ENCODE results near the gene PCDHA11. TPM values are rescaled to one million over a fixed set of nuclear protein-coding genes. Genes with fewer than 3 reads are reported as not detected.

Gene PCDHA11
- 0.06 and 0.13 TPM in 2 replicates for total RNA-seq

GRCh38 chr5:140868721-140869554, at the start of gene PCDHA11:
Gene PCDHA11 (plus strand): TSS chr5:140868957. CDS start chr5:140869104, 147 bp downstream.

GRCh38 chr5:140821375-140822280, 47.1 kb upstream of the PCDHA11 start, which contains the start of gene PCDHA5:
Gene PCDHA5 (plus strand): TSS chr5:140821613.

GRCh38 chr5:140827704-140828361, 40.9 kb upstream of the PCDHA11 start, which contains the start of gene PCDHA6:
Gene PCDHA6 (plus strand): TSS chr5:140827960. CDS start chr5:140828092, 132 bp downstream.

GRCh38 chr5:140833993-140834392, 34.8 kb upstream of the PCDHA11 start, which contains the start of gene PCDHA7:
Gene PCDHA7 (plus strand): TSS chr5:140834269. CDS start chr5:140834384, 115 bp downstream.

GRCh38 chr5:140840978-140841962, 27.5 kb upstream of the PCDHA11 start, which contains the start of gene PCDHA8:
Gene PCDHA8 (plus strand): TSS chr5:140841187. CDS start chr5:140841322, 135 bp downstream.

GRCh38 chr5:140848139-140849102, 20.3 kb upstream of the PCDHA11 start, which contains the start of gene PCDHA9:
Gene PCDHA9 (plus strand): TSS chr5:140848382. CDS start chr5:140848496, 114 bp downstream.

GRCh38 chr5:140855772-140856674, 12.7 kb upstream of the PCDHA11 start, which contains the start of gene PCDHA10:
Gene PCDHA10 (plus strand): TSS chr5:140855897. CDS start chr5:140856049, 152 bp downstream.

GRCh38 chr5:140875085-140876065, 6.6 kb downstream of the PCDHA11 start, which contains the start of gene PCDHA12:
Gene PCDHA12 (plus strand): TSS chr5:140875308. CDS start chr5:140875473, 165 bp downstream.

GRCh38 chr5:140881889-140882590, 13.3 kb downstream of the PCDHA11 start, which contains the start of gene PCDHA13:
Gene PCDHA13 (plus strand): TSS chr5:140882124. CDS start chr5:140882269, 145 bp downstream.

Other genes with a start within 250 kb of the PCDHA11 start
- gene CD14, start 235.8 kb upstream of the PCDHA11 start, total RNA-seq: 1.6 and 2.4 TPM in 2 replicates
- gene TMCO6, start 229.5 kb upstream of the PCDHA11 start, total RNA-seq: 6.1 and 7.0 TPM in 2 replicates
- gene NDUFA2, start 221.3 kb upstream of the PCDHA11 start, total RNA-seq: 65.8 and 88.1 TPM in 2 replicates
- gene IK, start 221.1 kb upstream of the PCDHA11 start, total RNA-seq: 133 and 154 TPM in 2 replicates
- gene WDR55, start 204.1 kb upstream of the PCDHA11 start, total RNA-seq: 22.3 and 30.0 TPM in 2 replicates
- gene DND1, start 195.4 kb upstream of the PCDHA11 start, total RNA-seq: 0.13 and 0.19 TPM in 2 replicates
- 74.6 and 92.6 TPM in 2 replicates for gene HARS1, start 177.6 kb upstream of the PCDHA11 start, total RNA-seq
- 24.6 and 29.1 TPM in 2 replicates for gene HARS2, start 177.5 kb upstream of the PCDHA11 start, total RNA-seq
- gene ZMAT2, start 168.5 kb upstream of the PCDHA11 start, total RNA-seq: 67.6 and 72.0 TPM in 2 replicates
- gene PCDHA1, start 82.8 kb upstream of the PCDHA11 start, total RNA-seq: under 0.01 and 0.06 TPM in 2 replicates
- gene PCDHA2, start 74.1 kb upstream of the PCDHA11 start, total RNA-seq: 0.06 TPM in 1 of 2 replicates, not detected in the other
- 0.13 and 0.37 TPM in 2 replicates for gene PCDHA3, start 67.9 kb upstream of the PCDHA11 start, total RNA-seq
- gene PCDHA4, start 61.9 kb upstream of the PCDHA11 start, total RNA-seq: 0.26 and 0.37 TPM in 2 replicates
- gene PCDHA5, start 47.3 kb upstream of the PCDHA11 start, total RNA-seq: 0.06 TPM in 1 of 2 replicates, not detected in the other
- 0.26 and 0.44 TPM in 2 replicates for gene PCDHA6, start 41.0 kb upstream of the PCDHA11 start, total RNA-seq
- 0.13 and 0.37 TPM in 2 replicates for gene PCDHA7, start 34.7 kb upstream of the PCDHA11 start, total RNA-seq
- 0.06 TPM in 1 of 2 replicates, not detected in the other for gene PCDHA8, start 27.8 kb upstream of the PCDHA11 start, total RNA-seq
- under 0.01 and 0.06 TPM in 2 replicates for gene PCDHA9, start 20.6 kb upstream of the PCDHA11 start, total RNA-seq
- gene PCDHA10, start 13.1 kb upstream of the PCDHA11 start, total RNA-seq: under 0.01 and 0.06 TPM in 2 replicates
- gene PCDHA12, start 6.4 kb downstream of the PCDHA11 start, total RNA-seq: under 0.01 and 0.06 TPM in 2 replicates
- gene PCDHA13, start 13.2 kb downstream of the PCDHA11 start, total RNA-seq: under 0.01 and 0.19 TPM in 2 replicates
- 0.06 and 0.13 TPM in 2 replicates for gene PCDHAC1, start 57.3 kb downstream of the PCDHA11 start, total RNA-seq
- 0.31 and 0.53 TPM in 2 replicates for gene PCDHAC2, start 97.5 kb downstream of the PCDHA11 start, total RNA-seq
- not detected in 2 replicates for gene PCDHB1, start 182.4 kb downstream of the PCDHA11 start, total RNA-seq
- gene PCDHB2, start 225.7 kb downstream of the PCDHA11 start, total RNA-seq: 1.7 and 3.8 TPM in 2 replicates
- 0.81 and 1.3 TPM in 2 replicates for gene PCDHB3, start 231.5 kb downstream of the PCDHA11 start, total RNA-seq